Stomach smooth muscle (tissue), 2 donors: ENCODE measurements around the gene BSND.

Experiments
- H3K27ac ChIP-seq: one replicate; pipeline ENCODE4 v1.7.0; 2013; ENCODE audit warnings: mild to moderate bottlenecking, low read length, inconsistent platforms
- H3K27me3 ChIP-seq, 2 donors: one replicate each; pipeline ENCODE4 v1.7.0; 2013; ENCODE audit warnings: low read length in 2 of 2; ENCODE audit not compliant: insufficient read depth in 2 of 2, control insufficient read depth in 1 of 2
- H3K36me3 ChIP-seq, 2 donors: one replicate each; pipeline ENCODE4 v1.7.0; 2013; ENCODE audit warnings: low read length in 2 of 2; ENCODE audit not compliant: control insufficient read depth in 2 of 2, insufficient read depth in 2 of 2
- H3K4me1 ChIP-seq: one replicate; pipeline ENCODE4 v1.7.0; 2013; ENCODE audit warnings: low read length; ENCODE audit not compliant: control insufficient read depth, insufficient read depth
- H3K4me3 ChIP-seq, 2 donors: one replicate each; pipeline ENCODE4 v1.7.0; 2013; ENCODE audit warnings: low read length in 2 of 2
- H3K9ac ChIP-seq, 2 donors: one replicate each; pipeline ENCODE4 v1.7.0; 2013; ENCODE audit warnings: low read length in 2 of 2, mild to moderate bottlenecking in 1 of 2
- H3K9me3 ChIP-seq, 2 donors: one replicate each; pipeline ENCODE4 v1.7.0; 2013; ENCODE audit warnings: low read length in 2 of 2; ENCODE audit not compliant: control insufficient read depth in 2 of 2
- donor health status: healthy.
- donor health status: Pancreatic carcinoma.

Gene BSND

GRCh38 chr1:54975356-54976108 lies 23.2 kb upstream of the BSND start:
- no peaks in the 10 kb centered on the region for H3K9me3 ChIP-seq
- H3K36me3 ChIP-seq = no peaks in the 10 kb centered on the region
- H3K27me3 ChIP-seq = peaks cover 11 to 20% of the 10 kb centered on the region in 2 donors
- H3K4me3 ChIP-seq = no peak overlapping the region
- peaks cover 11% of the 10 kb centered on the region for H3K4me1 ChIP-seq
- H3K9ac ChIP-seq = no peak overlapping the region
- no peak overlapping the region for H3K27ac ChIP-seq

- Histone ChIP-seq H3K9me3 (no peaks in the 10 kb centered on the region), H3K4me3 (no peak overlapping the region), H3K36me3 (no peaks in the 10 kb centered on the region), H3K4me1 (peaks cover 16% of the 10 kb centered on the region), H3K27ac (no peak overlapping the region), H3K27me3 (peaks cover 17 to 20% of the 10 kb centered on the region in 2 donors), H3K9ac (no peak overlapping the region)
Measured at GRCh38 chr1:54976747-54977146, 22.0 kb upstream of the BSND start.

- Histone ChIP-seq H3K36me3 (no peaks in the 10 kb centered on the region), H3K9me3 (no peaks in the 10 kb centered on the region), H3K27me3 (peaks cover 17 to 28% of the 10 kb centered on the region in 2 donors), H3K4me1 (peaks cover 12% of the 10 kb centered on the region), H3K9ac (no peak overlapping the region), H3K4me3 (no peak overlapping the region), H3K27ac (no peak overlapping the region)
Measured at GRCh38 chr1:54977533-54978297, 21.0 kb upstream of the BSND start.

- H3K36me3 ChIP-seq = no peaks in the 10 kb centered on the region
- H3K27ac ChIP-seq = no peak overlapping the region
- H3K4me3 ChIP-seq = no peak overlapping the region
- peaks cover 10% of the 10 kb centered on the region for H3K4me1 ChIP-seq
- H3K9me3 ChIP-seq = no peaks in the 10 kb centered on the region
- H3K9ac ChIP-seq = no peak overlapping the region
- H3K27me3 ChIP-seq = peaks cover 17 to 29% of the 10 kb centered on the region in 2 donors
Measured at GRCh38 chr1:54978528-54979326, 20.0 kb upstream of the BSND start.

DNA sequence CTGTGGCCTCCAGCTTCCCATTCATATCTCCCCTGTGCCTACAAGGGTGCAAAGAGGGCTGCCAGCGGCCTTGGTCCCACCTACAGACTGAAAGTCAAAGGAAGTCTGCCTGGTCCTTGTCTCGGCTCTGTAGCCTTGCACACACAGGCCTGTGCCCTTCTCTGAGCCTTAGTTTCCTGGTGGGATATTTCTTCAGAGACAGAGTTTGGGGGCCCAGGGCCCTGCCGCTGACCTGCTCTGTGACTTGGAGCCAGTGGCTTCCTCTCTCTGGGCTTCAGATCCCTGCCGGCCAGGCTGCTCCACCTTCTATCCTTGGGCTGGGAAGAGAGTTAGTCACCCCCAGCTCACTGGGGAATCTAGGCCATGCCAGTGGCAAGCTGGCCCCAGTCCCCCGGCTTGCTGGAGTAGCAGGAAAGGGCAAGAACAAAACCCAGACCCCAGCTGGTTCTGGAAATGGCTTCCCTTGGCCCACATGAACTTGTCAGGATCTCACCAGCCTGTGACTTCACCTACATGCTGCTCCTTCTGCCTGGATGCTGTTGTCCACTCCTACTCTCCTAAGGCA lies 19.3 kb upstream of the BSND start:
- H3K4me3 ChIP-seq = no peak overlapping the region
- no peak overlapping the region for H3K27ac ChIP-seq

GRCh38 chr1:54980046-54980527 lies 18.6 kb upstream of the BSND start:
- peaks cover 17 to 36% of the 10 kb centered on the region in 2 donors for H3K27me3 ChIP-seq
- no peak overlapping the region for H3K27ac ChIP-seq
- no peaks in the 10 kb centered on the region for H3K9me3 ChIP-seq
- H3K9ac ChIP-seq = no peak overlapping the region
- H3K4me3 ChIP-seq = peak overlapping the region; percentile 43 to 60
- H3K36me3 ChIP-seq = no peaks in the 10 kb centered on the region
- peaks cover 10% of the 10 kb centered on the region for H3K4me1 ChIP-seq

More for the DNA sequence above, 19.3 kb upstream of the BSND start:
- H3K4me1 ChIP-seq = peaks cover 10% of the 10 kb centered on the region
- no peak overlapping the region for H3K9ac ChIP-seq
- H3K27me3 ChIP-seq = peaks cover 17 to 32% of the 10 kb centered on the region in 2 donors
- no peaks in the 10 kb centered on the region for H3K36me3 ChIP-seq
- H3K9me3 ChIP-seq = no peaks in the 10 kb centered on the region

GRCh38 chr1:54980528-54981241 lies 18.0 kb upstream of the BSND start, which contains the start of gene TMEM61:
TSS of gene TMEM61 (plus strand) at chr1:54980628. CDS start at chr1:54981066, 438 bp downstream.
- no peak within 1 kb of the TSS for H3K9ac ChIP-seq

DNA sequence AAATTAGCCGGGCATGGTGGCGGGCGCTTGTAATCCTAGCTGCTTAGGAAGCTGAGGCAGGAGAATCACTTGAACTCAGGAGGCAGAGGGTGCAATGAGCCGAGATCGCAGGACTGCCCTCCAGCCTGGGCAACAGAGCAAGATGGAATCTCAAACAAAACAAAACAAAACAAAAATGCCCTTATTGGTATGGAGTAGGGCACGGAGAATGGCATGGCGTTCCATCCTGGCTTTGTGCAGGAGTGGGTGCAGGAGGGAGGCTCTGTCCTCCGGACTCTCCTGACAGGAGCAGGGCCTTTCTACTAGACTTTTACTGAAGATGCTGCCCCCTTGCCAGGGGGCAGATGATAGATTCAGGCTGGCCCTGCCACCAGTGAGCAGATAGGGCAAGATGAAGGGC lies 17.3 kb upstream of the BSND start:
- H3K36me3 ChIP-seq = no peaks in the 10 kb centered on the region
- peaks cover 17 to 36% of the 10 kb centered on the region in 2 donors for H3K27me3 ChIP-seq
- no peak overlapping the region for H3K4me3 ChIP-seq
- H3K4me1 ChIP-seq = peaks cover 10% of the 10 kb centered on the region
- H3K27ac ChIP-seq = no peak overlapping the region
- H3K9me3 ChIP-seq = no peaks in the 10 kb centered on the region
- H3K9ac ChIP-seq = no peak overlapping the region

More at GRCh38 chr1:54980528-54981241, 18.0 kb upstream of the BSND start, which contains the start of gene TMEM61:
- Histone ChIP-seq H3K27ac (no peak within 1 kb of the TSS), H3K36me3 (no peaks in the 10 kb centered on the region), H3K4me3 (peak within 1 kb of the TSS; percentile 43 to 60), H3K27me3 (peaks cover 17 to 36% of the 10 kb centered on the region in 2 donors), H3K4me1 (peaks cover 10% of the 10 kb centered on the region), H3K9me3 (no peaks in the 10 kb centered on the region)

DNA sequence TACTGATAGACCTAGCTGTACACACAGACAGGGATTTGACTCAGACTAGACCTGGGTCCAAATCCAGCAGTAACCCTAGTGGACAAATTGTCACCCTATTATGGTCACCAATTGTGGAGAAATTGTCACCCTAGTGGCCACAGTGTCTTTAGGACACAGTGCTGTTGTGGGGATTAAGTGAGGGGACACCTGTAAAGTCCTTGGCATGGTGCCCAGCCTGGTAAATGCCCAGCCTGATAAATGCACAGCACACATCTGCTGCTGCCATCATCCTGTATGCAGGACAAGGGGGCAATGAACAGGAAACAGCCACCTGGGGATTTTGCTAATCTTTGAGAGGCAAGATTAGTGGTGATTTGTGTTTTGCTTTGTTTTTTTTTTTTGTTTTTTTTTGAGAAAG lies 16.0 kb upstream of the BSND start:
- H3K27ac ChIP-seq = no peak overlapping the region

More for the DNA sequence above, 16.0 kb upstream of the BSND start:
- H3K4me3 ChIP-seq = no peak overlapping the region
- H3K4me1 ChIP-seq = peaks cover 11% of the 10 kb centered on the region
- H3K9ac ChIP-seq = no peak overlapping the region
- H3K27me3 ChIP-seq = peaks cover 17 to 36% of the 10 kb centered on the region in 2 donors
- no peaks in the 10 kb centered on the region for H3K9me3 ChIP-seq
- no peaks in the 10 kb centered on the region for H3K36me3 ChIP-seq
